Measurements from ENCODE around the gene RAB32.

- TF ChIP-seq YY1 (tag by site-specific recombination; IDR thresholded peaks at IDR 0.05) (no peak), ZNF311 (tag by site-specific recombination; IDR thresholded peaks at IDR 0.05; ENCODE audit: borderline replicate concordance) (no peak), PATZ1 (tag by site-specific recombination; IDR thresholded peaks at IDR 0.05) (no peak), TCF7L2 (IDR thresholded peaks at IDR 0.05; ENCODE audit: borderline replicate concordance, low read depth, low read length) (no peak), INSM2 (tag by site-specific recombination; IDR thresholded peaks at IDR 0.05) (no peak), PRDM2 (tag by site-specific recombination; IDR thresholded peaks at IDR 0.05; ENCODE audit: borderline replicate concordance) (no peak), BCL11A (tag by site-specific recombination; IDR thresholded peaks at IDR 0.05; ENCODE audit: low read depth) (no peak), CTCF (tag by site-specific recombination; IDR thresholded peaks at IDR 0.05) (no peak), ZNF423 (tag by site-specific recombination; IDR thresholded peaks at IDR 0.05) (no peak), ZNF792 (tag by site-specific recombination; IDR thresholded peaks at IDR 0.05) (no peak), ZNF280D (tag by site-specific recombination; IDR thresholded peaks at IDR 0.05) (no peak), ZNF416 (tag by site-specific recombination; IDR thresholded peaks at IDR 0.05) (no peak)
Observed at GRCh38 chr6:146581968-146582367, 38.3 kb downstream of the RAB32 start.

Data from HEK293 (cell line).